ENCODE measurements around the gene AQP5. TPM values are rescaled to one million over a fixed set of nuclear protein-coding genes. Genes with fewer than 3 reads are reported as not detected.

The AQP5 gene
- total and polyA plus RNA-seq, 2 donors (not counting 3 experiments of a cell fraction or from before 2014, with no cell fraction given), result 0.95 to 2.3 TPM

GRCh38 chr12:49939307-49939706 lies 22.4 kb upstream of the AQP5 start:
- no peak for TF ChIP-seq POLR2AphosphoS5 (IDR thresholded peaks at IDR 0.05; ENCODE audit: insufficient read depth, low read depth, low read length)
- no peak for TF ChIP-seq POLR2A (IDR thresholded peaks at IDR 0.05; ENCODE audit: low read depth, low read length)
- no peak for TF ChIP-seq MAX (IDR thresholded peaks at IDR 0.05; ENCODE audit: insufficient read depth, insufficient read length)
- no peak for TF ChIP-seq EZH2 (IDR thresholded peaks at IDR 0.05; ENCODE audit: borderline replicate concordance, low read depth, low read length, severe bottlenecking)
- no peak for TF ChIP-seq FOS (IDR thresholded peaks at IDR 0.05; ENCODE audit: borderline replicate concordance, insufficient read depth, low read length)
- TF ChIP-seq MYC (IDR thresholded peaks at IDR 0.05; ENCODE audit: low read depth, low read length), result no peak
- TF ChIP-seq CTCF (IDR thresholded peaks at IDR 0.05; ENCODE audit: extremely low read depth in 1 of 2, insufficient read depth in 1 of 2, low read depth in 1 of 2, low read length in 2 of 2), result no peak
- TF ChIP-seq JUN (IDR thresholded peaks at IDR 0.05; ENCODE audit: borderline replicate concordance, insufficient read depth, insufficient read length, low read depth), result no peak
- no peak for TF ChIP-seq GATA2 (IDR thresholded peaks at IDR 0.05; ENCODE audit: insufficient read depth, insufficient read length, low read depth, low read length)
- Histone ChIP-seq H3K36me3 (ENCODE audit: control insufficient read depth in 2 of 2, extremely low read depth in 1 of 2, insufficient read depth in 2 of 2, low read length in 2 of 2) (no peaks in the 10 kb centered on the region), H3K9me1 (replicated peaks; ENCODE audit: control insufficient read depth, extremely low read depth, insufficient read depth, low read length) (no peaks in the 10 kb centered on the region), H3K9me3 (replicated peaks; ENCODE audit: control insufficient read depth, insufficient read depth, low read length) (no peaks in the 10 kb centered on the region), H3K9ac (replicated peaks; ENCODE audit: extremely low read depth, insufficient read depth, low read length) (no peak overlapping the region), H4K20me1 (replicated peaks; ENCODE audit: control insufficient read depth, extremely low read depth, insufficient read depth, low read length) (no peaks in the 10 kb centered on the region), H3K79me2 (ENCODE audit: control insufficient read depth, insufficient read depth, low read length) (no peaks in the 10 kb centered on the region), H3K4me3 (replicated peaks in 1 of 3; ENCODE audit: insufficient read depth in 1 of 3, low read depth in 1 of 3, low read length in 3 of 3) (no peak overlapping the region), H3K4me1 (ENCODE audit: control insufficient read depth, extremely low read depth, insufficient read depth, low read length) (no peaks in the 10 kb centered on the region), H2AFZ (ENCODE audit: low read depth, low read length) (no peak overlapping the region), H3K4me2 (ENCODE audit: insufficient read depth, low read length) (no peak overlapping the region), H3K27ac (ENCODE audit: insufficient read depth, low read depth, low read length) (no peak overlapping the region), H3K27me3 (ENCODE audit: control insufficient read depth in 2 of 2, insufficient read depth in 2 of 2, low read length in 2 of 2) (no peaks in the 10 kb centered on the region)
- DNase-seq (ENCODE audit: low read depth, low spot score) (no peak), FAIRE-seq (no peak)
- ChIA-PET CTCF (interaction anchor here (0.7 to 1.5 kb wide), 4 partner anchors 11 to 255 kb away, joined by 3 to 5 read pairs (median 4); no protein-coding TSS in a partner anchor), POLR2A (no interaction called here)
- no TSS peak for BruUV-seq (replicated peaks)
- dilution Hi-C loops (cut with MboI; ENCODE audit: extremely low pct_ligation_motif_present, low sequenced_read_pairs), result no loop called here
- intact Hi-C loops (cut with micrococcal nuclease), result no loop called here

Data from endothelial cell of umbilical vein (primary cell).